ES-I3 (cell line): Measurements from ENCODE around the gene WWP2.
"Not testable (repeated sequence)": the region's sequence is repeated elsewhere in the genome, so short reads cannot be mapped to it uniquely, and the experiment has no call there.

Experiments
- H3K36me3 ChIP-seq: 2 replicates; pipeline ENCODE4 v1.6.1; 2013; ENCODE audit warnings: mild to moderate bottlenecking, low read length, control low read depth, moderate library complexity; ENCODE audit not compliant: insufficient read depth
- H3K4me1 ChIP-seq: 2 replicates; pipeline ENCODE4 v1.6.1; 2013; ENCODE audit warnings: mild to moderate bottlenecking, control low read depth, low read length; ENCODE audit not compliant: insufficient read depth
- H3K9ac ChIP-seq: 2 replicates; pipeline ENCODE4 v1.6.1; 2013; ENCODE audit warnings: low read depth, mild to moderate bottlenecking, low read length, moderate library complexity
- H3K9me3 ChIP-seq: 2 replicates; pipeline ENCODE4 v1.6.1; 2013; ENCODE audit warnings: mild to moderate bottlenecking, low read length, moderate library complexity; ENCODE audit not compliant: control insufficient read depth, insufficient read depth

Gene WWP2

GRCh38 chr16:69794486-69794885, 32.4 kb downstream of the WWP2 start:
- Histone ChIP-seq H3K4me1 (no peaks in the 10 kb centered on the region), H3K36me3 (peaks cover 2% of the 10 kb centered on the region), H3K9ac (no peak overlapping the region), H3K9me3 (no peaks in the 10 kb centered on the region)

- no peaks in the 10 kb centered on the region for H3K9me3 ChIP-seq
- peaks cover 3% of the 10 kb centered on the region for H3K36me3 ChIP-seq
- peak overlapping the region; percentile 9; the same call in 1 of the 2 replicates for H3K9ac ChIP-seq
These were observed 34.4 kb downstream of the WWP2 start for GRCh38 chr16:69796285-69797118.

GRCh38 chr16:69798466-69798865, 36.3 kb downstream of the WWP2 start:
- Histone ChIP-seq H3K9me3 (no peaks in the 10 kb centered on the region), H3K36me3 (peaks cover 3% of the 10 kb centered on the region), H3K4me1 (no peaks in the 10 kb centered on the region), H3K9ac (no peak overlapping the region)

More at GRCh38 chr16:69796285-69797118, 34.4 kb downstream of the WWP2 start:
- no peaks in the 10 kb centered on the region for H3K4me1 ChIP-seq

DNA sequence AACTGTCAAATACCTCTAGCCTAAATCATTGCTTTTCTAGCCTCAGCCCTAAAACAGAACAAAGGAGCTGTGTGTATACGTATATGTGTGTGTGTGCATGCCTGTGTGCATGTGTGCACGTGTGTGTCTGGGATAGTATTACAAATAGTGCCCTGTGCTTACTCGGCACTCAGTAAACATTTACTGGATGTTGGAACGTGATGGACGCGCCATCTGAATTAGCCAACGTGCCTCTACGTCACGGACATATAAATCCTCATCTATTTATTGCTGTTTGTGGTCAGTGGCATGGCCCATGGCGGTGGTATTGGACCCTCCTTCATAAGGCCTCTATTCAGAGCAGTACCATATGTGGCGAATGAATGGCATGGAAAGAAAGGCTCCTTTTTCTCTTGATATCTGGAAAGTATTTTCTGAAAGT, 37.5 kb downstream of the WWP2 start:
- Histone ChIP-seq H3K9ac (no peak overlapping the region), H3K36me3 (peaks cover 3% of the 10 kb centered on the region), H3K9me3 (no peaks in the 10 kb centered on the region), H3K4me1 (no peaks in the 10 kb centered on the region)

GRCh38 chr16:69804297-69804696, 42.2 kb downstream of the WWP2 start:
- Histone ChIP-seq H3K36me3 (peaks cover 3% of the 10 kb centered on the region), H3K9ac (no peak overlapping the region), H3K4me1 (no peaks in the 10 kb centered on the region), H3K9me3 (no peaks in the 10 kb centered on the region)

- not testable (repeated sequence) for H3K4me1 ChIP-seq, H3K9me3 ChIP-seq, H3K9ac ChIP-seq, H3K36me3 ChIP-seq
These were observed 44.6 kb downstream of the WWP2 start for GRCh38 chr16:69806776-69807175.

GRCh38 chr16:69812688-69813014, 50.5 kb downstream of the WWP2 start:
- Histone ChIP-seq H3K9ac (no peak overlapping the region), H3K36me3 (no peaks in the 10 kb centered on the region), H3K4me1 (no peaks in the 10 kb centered on the region), H3K9me3 (no peaks in the 10 kb centered on the region)

- Histone ChIP-seq H3K4me1 (peaks cover 8% of the 10 kb centered on the region; the same call in 1 of the 2 replicates), H3K9ac (no peak overlapping the region), H3K9me3 (no peaks in the 10 kb centered on the region), H3K36me3 (no peaks in the 10 kb centered on the region)
These were observed 51.9 kb downstream of the WWP2 start for GRCh38 chr16:69814078-69814477.

- Histone ChIP-seq H3K4me1 (peaks cover 8% of the 10 kb centered on the region; the same call in 1 of the 2 replicates), H3K36me3 (no peaks in the 10 kb centered on the region), H3K9ac (no peak overlapping the region), H3K9me3 (no peaks in the 10 kb centered on the region)
These were observed 52.4 kb downstream of the WWP2 start for GRCh38 chr16:69814561-69814960.

GRCh38 chr16:69815216-69815883, 53.2 kb downstream of the WWP2 start:
- H3K4me1 ChIP-seq, H3K9me3 ChIP-seq, H3K36me3 ChIP-seq, H3K9ac ChIP-seq: not testable (repeated sequence)

DNA sequence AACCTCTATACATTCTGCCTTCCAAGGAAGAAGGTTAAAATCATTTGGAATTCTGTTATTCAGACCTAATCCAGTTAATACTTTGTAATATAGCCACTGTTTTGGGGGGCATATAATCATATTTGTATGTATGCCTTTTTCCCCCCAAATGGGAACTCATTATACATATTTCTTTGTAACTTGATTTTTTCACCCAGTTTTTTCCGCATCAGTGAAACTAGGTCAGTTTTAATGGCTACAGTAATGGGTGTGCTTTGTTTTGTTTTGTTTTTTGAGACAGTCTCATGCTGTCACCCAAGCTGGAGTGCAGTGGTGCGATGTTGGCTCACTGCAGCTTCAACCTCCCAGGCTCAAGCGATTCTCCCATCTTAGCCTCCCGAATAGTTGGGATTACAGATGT, 54.9 kb downstream of the WWP2 start:
- Histone ChIP-seq H3K4me1 (peaks cover 8% of the 10 kb centered on the region; the same call in 1 of the 2 replicates), H3K9ac (no peak overlapping the region), H3K36me3 (no peaks in the 10 kb centered on the region), H3K9me3 (no peaks in the 10 kb centered on the region)

DNA sequence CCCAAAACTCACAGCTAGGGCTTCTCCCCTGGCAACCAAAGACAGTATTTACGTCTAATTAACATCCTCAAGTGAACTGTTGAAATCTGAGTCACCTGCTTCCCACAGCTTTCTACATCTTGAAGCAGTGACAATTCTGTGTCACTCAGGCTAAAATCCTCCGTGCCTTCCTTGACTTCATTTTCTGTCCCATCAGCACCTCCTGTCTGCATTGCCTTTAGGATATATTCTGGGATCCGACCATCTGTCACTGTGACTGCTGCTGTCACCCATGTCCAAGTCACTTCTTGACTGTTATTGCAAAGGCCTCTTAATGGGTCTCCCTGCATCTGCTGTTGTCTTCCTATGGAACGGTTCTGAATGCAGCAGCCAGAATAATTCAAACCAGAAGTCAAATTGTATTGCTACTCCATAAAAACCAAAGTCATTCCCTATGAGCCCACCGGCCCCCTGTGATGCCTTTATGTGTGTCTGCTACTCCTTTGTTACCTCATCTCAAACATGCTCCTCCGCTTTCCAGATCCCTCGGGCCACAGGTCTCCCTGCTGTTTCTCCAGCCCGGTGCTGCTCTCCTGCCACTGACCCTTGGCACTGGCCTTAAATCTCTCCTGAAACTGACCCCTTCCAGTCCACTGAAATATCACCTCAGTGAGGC, 56.9 kb downstream of the WWP2 start:
- H3K36me3 ChIP-seq: no peaks in the 10 kb centered on the region
- no peak overlapping the region for H3K9ac ChIP-seq
- H3K4me1 ChIP-seq: peaks cover 8% of the 10 kb centered on the region; the same call in 1 of the 2 replicates
- no peaks in the 10 kb centered on the region for H3K9me3 ChIP-seq

DNA sequence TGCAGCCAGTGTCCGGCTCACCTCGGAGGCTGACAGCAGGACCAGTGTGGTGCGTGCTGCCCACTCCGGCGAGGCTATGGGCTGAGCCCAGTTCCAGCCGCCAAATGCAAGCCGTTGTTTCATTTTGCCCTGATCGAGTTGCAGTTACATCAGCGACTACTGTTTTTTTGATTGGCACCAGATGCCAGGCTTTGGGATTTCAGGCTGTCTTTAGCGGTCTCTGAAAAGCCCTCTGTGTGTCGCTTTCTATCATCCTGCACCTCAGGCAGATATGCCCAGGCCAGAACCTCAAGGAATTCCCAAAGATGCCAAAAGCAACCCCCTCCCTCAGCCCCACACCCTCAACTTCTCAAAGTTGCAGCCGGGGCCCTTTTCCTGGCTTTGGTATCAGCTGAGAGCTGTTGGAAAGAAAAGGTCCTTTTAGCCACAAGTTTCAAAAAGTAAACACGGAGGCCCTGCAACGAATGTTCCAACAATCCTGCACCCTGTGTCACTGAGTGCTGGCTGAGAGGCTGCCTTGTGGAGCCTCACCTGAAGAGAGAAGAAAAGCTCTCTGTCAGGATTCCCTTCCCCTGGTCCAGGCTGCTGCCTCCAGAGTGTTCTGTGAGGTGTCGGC, 58.9 kb downstream of the WWP2 start:
- Histone ChIP-seq H3K36me3 (no peaks in the 10 kb centered on the region), H3K9ac (no peak overlapping the region), H3K4me1 (peaks cover 8% of the 10 kb centered on the region; the same call in 1 of the 2 replicates), H3K9me3 (no peaks in the 10 kb centered on the region)

- Histone ChIP-seq H3K9me3 (no peaks in the 10 kb centered on the region), H3K4me1 (peaks cover 8% of the 10 kb centered on the region; the same call in 1 of the 2 replicates), H3K9ac (no peak overlapping the region), H3K36me3 (no peaks in the 10 kb centered on the region)
These were observed 59.7 kb downstream of the WWP2 start for GRCh38 chr16:69821844-69822173.
